IPS-18c (cell line): Measurements from ENCODE around the gene RNLS.

Source experiments
- H3K4me3 ChIP-seq: 2 replicates; pipeline ENCODE4 v1.7.0; 2013; ENCODE audit warnings: low read depth, mild to moderate bottlenecking, low read length, moderate library complexity; ENCODE audit not compliant: insufficient read depth
- H3K9me3 ChIP-seq: one replicate; pipeline ENCODE4 v1.6.1; 2013; ENCODE audit warnings: mild to moderate bottlenecking, low read length, moderate library complexity; ENCODE audit not compliant: control insufficient read depth, insufficient read depth

The RNLS gene

DNA sequence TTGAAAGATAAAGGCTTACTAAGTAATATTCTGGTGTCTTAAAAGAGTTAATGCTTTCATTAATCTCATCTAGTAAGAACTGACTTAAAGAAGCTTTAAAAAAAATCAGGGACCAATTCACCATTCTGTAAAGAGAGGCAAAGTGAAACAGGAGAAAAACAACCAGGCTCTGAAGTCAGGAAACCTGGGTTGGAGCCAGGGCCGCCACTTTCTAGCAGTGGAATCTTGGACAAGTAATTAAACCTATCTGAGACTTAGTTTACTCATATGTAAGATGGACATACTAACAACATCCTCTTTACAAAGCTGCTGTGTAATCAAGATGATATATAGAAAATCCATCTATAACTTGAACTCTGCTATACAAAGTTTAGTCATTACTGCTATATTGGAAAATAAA is 154.1 kb downstream of the RNLS start:
- Histone ChIP-seq H3K4me3 (no peak overlapping the region), H3K9me3 (no peaks in the 10 kb centered on the region)

- no peak overlapping the region for H3K4me3 ChIP-seq
- no peaks in the 10 kb centered on the region for H3K9me3 ChIP-seq
Observed at GRCh38 chr10:88428442-88428841, 154.7 kb downstream of the RNLS start.

DNA sequence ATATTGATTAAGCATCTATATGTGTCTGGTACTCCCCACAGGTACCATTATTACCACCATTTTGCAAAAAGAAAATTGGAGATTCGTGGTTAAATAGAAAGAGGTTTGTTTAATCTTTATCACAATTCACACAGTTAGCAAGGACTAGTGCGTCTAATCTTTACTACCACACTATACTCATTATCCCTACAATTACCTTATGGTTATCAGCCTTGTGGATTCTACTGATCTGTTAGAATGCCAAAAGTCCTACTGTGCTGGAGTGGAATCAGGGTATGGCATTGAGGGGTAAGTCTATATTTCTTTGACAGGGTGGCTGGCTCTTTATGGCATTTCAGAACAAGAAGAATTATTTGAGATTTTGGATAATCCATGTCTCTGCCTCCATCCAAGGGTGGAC is 156.1 kb downstream of the RNLS start:
- H3K9me3 ChIP-seq: no peaks in the 10 kb centered on the region
- no peak overlapping the region for H3K4me3 ChIP-seq

DNA sequence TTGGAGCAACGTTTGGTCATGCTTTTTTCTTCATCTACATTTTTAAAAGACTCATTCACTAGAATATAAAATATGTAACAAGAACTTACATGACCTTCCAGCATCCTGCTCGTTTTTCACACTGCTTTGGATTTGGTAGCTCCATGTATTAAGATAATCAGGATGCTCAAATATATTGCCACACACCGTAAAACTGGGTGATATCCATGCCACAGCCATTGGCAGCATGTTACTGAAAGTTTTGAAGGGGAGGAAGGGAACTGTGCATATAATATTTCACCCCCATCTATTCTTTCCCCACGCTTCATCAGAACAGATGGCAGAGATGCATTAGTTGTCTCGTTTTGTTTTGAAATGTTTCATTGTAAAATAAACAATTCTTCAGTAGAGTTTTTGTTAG is 158.2 kb downstream of the RNLS start:
- no peak overlapping the region for H3K4me3 ChIP-seq
- H3K9me3 ChIP-seq: no peaks in the 10 kb centered on the region

- H3K9me3 ChIP-seq: no peaks in the 10 kb centered on the region
- H3K4me3 ChIP-seq: no peak overlapping the region
Observed at GRCh38 chr10:88423732-88424131, 159.4 kb downstream of the RNLS start.

- Histone ChIP-seq H3K9me3 (no peaks in the 10 kb centered on the region), H3K4me3 (no peak overlapping the region)
Observed at GRCh38 chr10:88421590-88421989, 161.5 kb downstream of the RNLS start.

DNA sequence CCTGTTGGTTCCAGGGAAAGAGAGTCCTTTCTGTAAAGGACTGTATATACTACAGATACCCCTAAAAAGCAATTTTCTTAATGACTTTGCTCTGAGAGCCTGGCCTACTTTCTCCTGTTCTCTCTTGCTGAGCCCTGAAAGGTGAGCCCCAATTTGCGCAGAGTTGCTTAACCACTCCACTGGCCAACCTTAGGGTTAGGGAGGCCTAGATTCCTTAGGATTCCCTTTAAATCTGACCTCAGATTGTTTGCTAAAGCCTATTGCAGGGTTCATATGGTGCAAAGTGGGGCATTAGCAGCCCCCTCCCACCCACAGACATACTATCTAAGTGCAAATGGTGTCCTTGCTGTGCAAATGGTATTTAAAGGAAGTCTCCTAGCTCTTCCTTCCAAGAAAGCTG is 164.2 kb downstream of the RNLS start:
- no peaks in the 10 kb centered on the region for H3K9me3 ChIP-seq
- H3K4me3 ChIP-seq: no peak overlapping the region

GRCh38 chr10:88417387-88418030 is 165.6 kb downstream of the RNLS start:
- Histone ChIP-seq H3K9me3 (no peaks in the 10 kb centered on the region), H3K4me3 (no peak overlapping the region)

DNA sequence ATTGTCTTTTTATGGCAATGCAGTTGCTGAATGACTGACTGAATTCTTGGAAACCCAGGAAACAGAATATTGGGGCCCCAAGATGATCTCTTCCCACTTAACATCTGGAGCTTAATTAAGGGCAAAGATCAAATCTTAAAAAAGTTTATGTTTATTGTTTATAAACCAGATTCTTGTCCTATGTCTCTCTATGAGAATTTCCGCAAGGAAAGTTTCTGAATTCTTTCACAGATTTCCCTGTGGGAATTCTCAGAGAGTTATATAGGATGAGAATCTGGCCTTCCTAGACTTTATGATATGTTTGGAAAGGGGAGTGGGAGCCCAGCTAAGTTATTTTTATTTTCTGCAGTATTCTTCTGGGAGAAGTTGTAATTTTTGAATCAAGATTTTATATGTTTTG is 166.3 kb downstream of the RNLS start:
- no peaks in the 10 kb centered on the region for H3K9me3 ChIP-seq
- no peak overlapping the region for H3K4me3 ChIP-seq

DNA sequence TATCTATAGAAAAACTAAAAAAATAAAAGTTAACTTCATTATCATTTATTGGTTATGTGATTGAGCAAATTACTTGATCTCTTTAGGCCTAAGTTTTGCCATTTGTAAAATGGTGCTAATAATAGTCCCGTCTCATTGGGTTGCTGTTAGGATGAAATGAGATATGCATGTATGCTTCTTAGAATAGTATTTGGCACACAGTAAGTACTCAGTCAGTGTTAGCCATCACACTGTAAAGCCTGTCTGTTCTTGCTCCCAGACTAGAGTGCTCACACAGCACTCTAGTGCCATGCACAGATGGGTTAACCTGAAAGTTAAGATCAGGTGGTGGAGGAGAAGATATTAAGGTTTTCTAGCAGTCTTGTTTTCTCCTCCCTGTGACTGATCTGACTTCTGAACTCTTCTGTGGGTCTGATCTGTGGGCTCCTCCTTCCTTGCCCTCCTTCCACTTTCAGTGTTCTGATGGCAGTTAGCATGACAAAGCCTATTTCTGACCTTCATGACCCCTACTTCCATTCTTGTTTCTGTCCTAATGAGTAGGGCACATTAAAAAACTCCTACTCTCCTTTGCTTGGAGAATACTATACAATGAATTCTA is 167.5 kb downstream of the RNLS start:
- Histone ChIP-seq H3K9me3 (no peaks in the 10 kb centered on the region), H3K4me3 (no peak overlapping the region)

GRCh38 chr10:88413412-88413811 is 169.7 kb downstream of the RNLS start:
- Histone ChIP-seq H3K9me3 (no peaks in the 10 kb centered on the region), H3K4me3 (no peak overlapping the region)

DNA sequence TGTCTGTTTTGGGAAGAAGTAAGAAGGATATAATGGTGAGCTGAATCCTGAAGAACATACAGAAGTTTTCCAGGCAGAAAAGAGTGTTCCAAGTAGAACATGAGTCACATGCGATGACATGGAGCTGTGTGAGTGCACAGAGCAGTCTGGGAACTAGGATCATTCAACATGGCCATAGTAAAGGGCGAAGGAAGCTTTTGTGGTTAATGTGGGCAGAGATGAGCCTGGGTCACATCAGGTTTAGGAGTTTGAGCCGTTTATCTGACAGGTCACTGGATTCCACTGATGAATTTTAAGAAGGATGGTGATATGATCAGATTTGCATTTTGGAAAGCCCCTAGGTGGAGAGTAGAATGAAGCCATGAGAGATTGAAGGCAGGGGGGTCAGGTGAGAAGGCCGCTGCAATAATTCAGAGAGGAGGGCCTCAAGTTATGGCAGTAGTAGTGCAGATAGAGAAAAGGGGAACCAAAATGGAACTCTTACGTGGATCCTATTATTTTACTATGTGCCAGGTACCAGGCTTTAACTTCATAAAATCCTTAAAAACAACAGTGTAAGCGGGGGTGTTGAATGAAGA is 171.3 kb downstream of the RNLS start:
- Histone ChIP-seq H3K9me3 (no peaks in the 10 kb centered on the region), H3K4me3 (no peak overlapping the region)

GRCh38 chr10:88409824-88410223 is 173.3 kb downstream of the RNLS start:
- Histone ChIP-seq H3K9me3 (no peaks in the 10 kb centered on the region), H3K4me3 (no peak overlapping the region)

- Histone ChIP-seq H3K4me3 (no peak overlapping the region), H3K9me3 (no peaks in the 10 kb centered on the region)
Observed at GRCh38 chr10:88409236-88409635, 173.9 kb downstream of the RNLS start.

DNA sequence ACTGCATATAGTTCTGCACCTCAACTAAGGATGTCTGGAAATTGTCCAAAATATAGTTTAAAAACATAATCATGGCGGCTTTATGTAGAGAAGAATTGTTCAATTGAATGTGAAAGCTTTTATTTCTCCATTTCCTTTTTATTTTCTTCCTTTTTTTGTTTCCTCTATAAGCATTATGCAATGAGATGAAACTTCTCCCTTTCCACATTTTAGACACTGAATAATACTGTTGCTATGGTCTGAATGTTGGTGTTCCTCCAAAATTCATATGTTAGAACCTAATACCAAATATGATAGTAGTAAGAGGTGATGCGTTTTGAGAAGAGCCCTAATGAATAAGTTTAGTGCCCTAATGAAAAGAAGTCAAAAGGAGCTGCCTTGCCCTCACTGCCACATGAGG is 175.0 kb downstream of the RNLS start:
- no peaks in the 10 kb centered on the region for H3K9me3 ChIP-seq
- H3K4me3 ChIP-seq: no peak overlapping the region

- no peaks in the 10 kb centered on the region for H3K9me3 ChIP-seq
Observed at GRCh38 chr10:88404133-88404532, 179.0 kb downstream of the RNLS start.

DNA sequence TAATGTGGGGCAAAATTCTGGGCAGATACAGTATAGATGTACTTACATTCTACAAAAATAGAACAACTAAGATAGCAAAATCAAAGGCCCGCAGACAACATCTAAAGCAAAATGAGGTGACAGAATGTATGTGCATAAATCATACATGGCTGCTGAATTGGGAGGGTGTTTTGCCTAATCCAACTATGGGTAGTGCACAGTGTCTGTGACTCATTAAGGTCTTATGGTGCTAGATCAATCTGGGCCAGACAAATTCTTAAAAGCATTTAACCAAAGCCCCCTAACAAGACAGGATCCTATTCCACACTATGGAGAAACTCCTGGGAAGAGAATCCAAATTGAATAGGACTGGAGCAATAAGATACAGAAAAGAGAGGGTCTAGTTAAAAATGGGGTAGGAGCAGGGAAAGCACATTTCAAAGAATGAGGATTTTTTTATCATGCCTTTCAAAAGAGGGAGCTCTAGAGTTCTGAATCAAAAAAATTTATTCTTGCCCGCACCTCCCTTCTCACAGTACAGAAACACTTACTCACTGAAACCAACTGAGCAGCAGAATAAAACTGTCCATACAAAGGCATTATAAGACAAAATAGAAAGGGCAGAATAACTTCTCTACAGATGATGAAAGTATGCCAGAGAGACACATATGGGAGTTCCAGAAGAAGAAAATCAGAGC is 181.3 kb downstream of the RNLS start:
- Histone ChIP-seq H3K9me3 (peaks cover 2% of the 10 kb centered on the region), H3K4me3 (no peak overlapping the region)

More at GRCh38 chr10:88404133-88404532, 179.0 kb downstream of the RNLS start:
- H3K4me3 ChIP-seq: no peak overlapping the region

GRCh38 chr10:88399240-88399639 is 183.9 kb downstream of the RNLS start:
- Histone ChIP-seq H3K9me3 (peaks cover 2% of the 10 kb centered on the region), H3K4me3 (no peak overlapping the region)
